Right kidney (tissue), 1 donor: ENCODE measurements around the gene LRRC32.
A peak's percentile ranks its signal among the peaks of the same experiment; 100 is the strongest.

Source experiments
- DNase-seq: peaks from one replicate; pipeline ENCODE4 v3.0.0-alpha.2; 2016

Gene LRRC32

DNA sequence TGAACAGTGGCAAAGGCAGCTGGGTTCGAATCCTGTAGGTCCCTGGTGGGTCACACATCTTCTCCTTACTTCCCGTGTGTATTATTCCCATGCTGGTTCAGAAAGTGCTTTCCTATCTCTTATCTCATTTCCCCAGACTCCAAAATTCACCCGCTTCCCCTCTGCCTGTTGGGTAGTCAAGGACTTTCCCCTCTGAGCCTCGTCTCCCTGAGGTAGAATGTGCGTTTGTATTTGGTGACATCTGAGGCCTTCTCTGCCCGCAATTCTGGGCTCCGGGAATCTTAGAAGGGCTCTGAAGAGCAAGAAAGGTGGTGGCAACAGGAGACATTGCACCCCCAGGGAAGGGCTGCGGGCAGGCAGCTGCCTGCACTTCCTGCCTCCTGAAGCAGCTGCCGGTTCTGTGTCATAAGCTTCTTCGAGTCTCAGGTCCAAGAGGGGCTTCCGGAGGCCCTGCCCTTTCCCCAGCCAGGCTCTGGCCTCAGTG lies 5.9 kb downstream of the LRRC32 start:
- DNase-seq = no peak

DNA sequence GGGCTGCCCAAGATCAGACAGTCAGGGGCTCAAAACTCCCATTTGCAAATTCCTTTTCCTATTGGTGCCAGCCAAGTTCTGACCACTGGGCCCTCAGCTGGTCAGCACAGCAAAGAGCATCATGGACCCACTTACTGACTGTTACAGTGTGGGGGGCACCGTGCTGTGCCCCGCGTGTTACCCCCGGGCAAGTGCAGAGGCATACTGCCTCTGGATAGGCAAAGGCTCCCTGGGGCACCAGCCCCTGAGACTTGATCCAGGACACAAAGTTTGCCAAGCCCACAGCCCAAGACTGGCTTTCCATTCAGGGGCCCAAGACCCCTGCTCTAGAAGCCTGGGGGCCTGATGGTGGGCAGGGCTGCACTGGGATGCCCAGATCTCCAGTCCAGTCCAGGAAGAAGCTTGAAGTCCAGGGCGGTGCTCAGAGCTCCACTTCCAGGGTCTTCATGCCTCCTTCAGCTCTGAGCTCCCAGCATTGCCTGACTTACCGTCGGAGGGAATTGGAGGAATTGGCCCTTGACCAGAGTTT lies 6.6 kb downstream of the LRRC32 start:
- DNase-seq = no peak

DNA sequence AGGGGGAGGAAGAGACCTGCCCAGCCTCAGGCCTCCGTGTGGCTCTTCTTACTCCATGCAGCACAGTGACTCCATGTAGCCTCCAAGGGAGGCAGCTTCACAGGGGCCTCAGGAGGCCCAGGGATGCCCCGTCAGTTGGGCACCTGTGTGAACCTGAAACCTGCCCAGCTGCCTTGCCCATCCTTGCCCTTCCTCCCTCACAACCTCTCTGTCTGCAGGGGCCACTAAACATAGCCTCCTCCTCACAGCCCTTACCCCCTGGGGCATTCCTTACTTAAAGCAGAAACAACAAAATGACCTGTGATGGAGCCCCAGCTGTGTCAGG lies 7.1 kb downstream of the LRRC32 start:
- no peak for DNase-seq

DNA sequence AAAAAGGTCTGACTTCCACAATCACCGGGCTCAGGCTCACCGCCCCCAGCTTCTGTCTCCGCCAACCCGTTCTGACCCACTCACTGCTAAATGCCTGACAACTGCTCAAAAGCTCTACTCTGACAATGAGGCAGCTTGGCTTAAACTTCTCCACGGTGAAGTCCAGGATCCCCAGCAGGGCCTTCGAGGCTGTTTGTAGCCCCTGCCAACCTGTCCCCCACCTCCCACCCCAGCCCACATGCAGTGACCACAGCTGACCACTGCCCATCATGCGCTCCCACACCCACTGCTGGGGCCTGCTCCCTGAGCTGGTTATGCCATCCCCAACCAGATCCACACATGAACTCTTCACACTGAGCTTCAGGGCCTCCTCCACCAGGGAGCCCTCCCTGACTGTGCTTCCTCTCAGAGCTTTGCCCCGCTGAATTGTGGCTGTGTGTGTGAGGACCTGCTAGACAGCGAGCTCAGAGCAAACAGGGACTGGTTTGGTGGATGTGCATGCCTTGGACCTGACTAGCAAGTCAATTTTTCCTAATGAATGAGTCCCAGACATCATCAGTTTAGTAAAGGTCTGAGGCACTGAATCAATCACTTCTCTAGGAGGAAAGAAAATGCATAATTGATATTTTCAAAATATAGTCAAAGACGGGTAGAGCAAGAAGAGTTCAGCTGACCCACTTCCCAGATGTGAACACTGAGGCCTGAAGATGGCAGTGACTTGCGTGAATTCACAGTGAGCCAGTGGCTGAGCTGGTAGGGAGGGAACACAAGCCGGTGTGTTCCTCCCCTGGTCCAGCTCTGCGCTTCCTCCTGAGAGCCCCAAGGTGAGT lies 7.7 kb downstream of the LRRC32 start:
- DNase-seq = no peak

DNA sequence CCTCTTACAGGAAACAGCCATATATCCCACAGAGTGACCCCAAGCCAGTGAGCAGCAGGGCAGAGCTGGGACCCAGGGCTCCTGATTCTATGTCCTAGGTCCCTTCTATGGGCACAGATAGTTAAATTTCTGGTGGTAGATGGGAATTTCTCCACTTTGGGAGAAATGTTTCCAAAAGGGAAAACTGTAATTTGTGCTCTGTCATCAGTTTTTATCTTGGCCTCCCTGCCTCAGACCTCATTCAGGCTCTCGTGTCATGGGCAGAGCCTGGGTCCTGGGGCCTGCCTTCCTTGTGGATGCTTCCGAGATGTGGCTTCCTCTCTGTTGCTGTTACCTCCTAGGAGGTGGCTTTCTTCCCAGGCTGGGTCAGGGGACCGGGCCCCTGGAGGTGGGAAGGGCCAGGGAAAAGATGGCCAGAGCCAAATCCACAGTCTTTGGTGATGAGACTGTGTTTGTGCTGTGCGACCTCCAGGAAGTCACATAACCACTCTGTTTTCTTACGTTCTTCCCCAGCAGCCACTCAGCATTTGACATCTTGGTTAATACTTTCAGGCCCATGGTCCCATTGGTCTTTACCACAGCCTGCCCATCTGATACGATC lies 8.6 kb downstream of the LRRC32 start:
- no peak for DNase-seq

DNA sequence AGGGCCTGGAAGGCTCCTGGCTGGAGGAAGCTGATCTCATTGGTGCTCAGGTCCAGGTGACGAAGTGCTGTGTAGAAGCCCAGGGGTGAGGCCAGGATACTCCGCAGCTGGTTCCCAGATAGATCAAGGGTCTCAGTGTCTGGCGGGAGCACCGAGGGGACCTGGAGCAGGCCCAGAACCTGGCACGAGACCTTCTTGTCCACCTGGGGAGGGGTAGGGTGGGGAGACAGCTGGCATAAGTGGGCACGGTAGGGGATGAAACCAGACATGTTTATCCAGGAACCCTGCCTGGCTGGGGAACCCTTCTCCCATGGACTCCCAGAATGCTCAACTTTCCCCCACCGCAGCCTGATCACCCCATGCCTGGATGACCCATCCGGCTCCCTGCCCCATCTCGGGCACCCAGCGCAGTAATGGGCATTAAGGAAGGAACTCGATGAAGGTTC lies 9.2 kb downstream of the LRRC32 start:
- DNase-seq = no peak

DNA sequence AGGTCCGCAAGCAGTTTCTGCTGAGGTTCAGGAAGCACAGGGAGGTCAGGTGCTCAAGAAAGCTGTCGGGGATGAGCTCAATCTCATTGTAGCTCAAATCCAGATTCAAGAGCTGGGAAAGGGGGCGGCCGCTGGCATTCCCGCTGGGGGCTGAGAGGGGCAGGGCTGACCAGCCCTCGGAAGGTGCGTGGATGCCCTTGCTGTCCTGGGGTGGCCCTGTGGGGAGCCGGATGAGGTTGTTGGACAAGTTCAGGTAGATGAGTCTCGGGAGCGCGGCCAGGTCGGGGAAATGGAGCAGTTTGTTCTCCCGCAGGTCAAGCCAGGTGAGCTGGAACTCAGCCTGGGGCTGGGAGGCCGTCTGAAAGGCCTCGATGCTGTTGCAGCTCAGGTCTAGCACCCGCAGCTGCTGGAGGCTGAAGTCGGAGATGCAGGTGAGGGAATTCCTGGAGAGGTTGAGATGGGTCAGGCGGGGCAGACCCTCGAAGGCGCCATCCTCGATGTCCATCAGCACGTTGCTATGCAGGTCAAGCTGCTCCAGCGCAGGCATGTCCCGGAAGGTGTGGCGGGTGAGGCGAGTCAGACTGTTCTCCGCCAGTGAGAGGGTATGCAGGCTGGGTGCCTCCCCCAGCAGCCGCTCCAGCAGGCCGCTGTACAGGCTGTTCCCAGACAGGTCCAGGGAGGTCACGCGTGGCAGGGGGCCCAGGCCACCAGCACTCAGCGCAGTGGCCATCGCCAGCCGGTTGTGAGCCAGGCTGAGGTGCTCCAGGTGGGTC lies 9.8 kb downstream of the LRRC32 start:
- no peak for DNase-seq

DNA sequence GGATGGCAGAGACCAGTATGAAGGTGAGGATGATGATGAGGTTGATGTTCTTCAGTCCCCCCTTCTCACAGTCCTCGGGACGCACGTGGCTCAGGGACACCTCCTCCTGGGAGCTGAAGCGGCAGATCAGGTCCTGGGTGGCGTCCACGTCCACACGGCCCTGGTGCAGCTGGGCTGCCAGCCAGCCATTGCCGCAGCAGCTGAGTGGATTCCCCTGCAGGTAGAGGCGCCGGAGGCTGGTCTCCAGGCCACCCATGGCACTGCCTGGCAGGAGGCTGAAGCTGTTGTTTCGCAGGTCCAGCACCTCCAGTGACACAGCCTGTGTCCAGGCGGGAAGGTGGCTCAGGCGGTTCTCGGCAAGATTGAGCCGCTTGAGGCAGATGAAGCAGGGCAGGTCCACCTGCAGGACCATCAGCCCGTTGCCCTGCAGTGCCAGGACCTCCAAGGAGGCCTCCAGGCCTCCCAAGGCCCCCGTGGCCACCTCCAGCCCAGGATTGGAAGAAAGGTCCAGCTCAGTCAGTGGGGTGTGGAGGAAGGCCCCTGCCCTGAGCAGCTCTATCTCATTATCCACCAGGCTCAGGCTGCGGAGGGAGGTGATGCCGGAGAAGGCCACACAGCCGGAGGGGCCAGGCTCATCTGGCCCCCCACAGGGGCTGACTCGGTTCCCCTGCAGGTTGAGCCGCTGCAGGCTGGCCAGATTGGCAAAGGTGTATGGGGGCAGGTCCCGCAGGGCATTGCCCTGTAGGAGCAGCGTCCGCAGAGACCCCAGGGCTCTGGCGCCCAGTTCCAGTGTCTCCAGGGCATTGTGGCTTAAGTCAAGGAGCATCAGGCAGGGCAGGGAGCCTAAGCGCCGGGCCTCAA lies 10.6 kb downstream of the LRRC32 start:
- DNase-seq = no peak

DNA sequence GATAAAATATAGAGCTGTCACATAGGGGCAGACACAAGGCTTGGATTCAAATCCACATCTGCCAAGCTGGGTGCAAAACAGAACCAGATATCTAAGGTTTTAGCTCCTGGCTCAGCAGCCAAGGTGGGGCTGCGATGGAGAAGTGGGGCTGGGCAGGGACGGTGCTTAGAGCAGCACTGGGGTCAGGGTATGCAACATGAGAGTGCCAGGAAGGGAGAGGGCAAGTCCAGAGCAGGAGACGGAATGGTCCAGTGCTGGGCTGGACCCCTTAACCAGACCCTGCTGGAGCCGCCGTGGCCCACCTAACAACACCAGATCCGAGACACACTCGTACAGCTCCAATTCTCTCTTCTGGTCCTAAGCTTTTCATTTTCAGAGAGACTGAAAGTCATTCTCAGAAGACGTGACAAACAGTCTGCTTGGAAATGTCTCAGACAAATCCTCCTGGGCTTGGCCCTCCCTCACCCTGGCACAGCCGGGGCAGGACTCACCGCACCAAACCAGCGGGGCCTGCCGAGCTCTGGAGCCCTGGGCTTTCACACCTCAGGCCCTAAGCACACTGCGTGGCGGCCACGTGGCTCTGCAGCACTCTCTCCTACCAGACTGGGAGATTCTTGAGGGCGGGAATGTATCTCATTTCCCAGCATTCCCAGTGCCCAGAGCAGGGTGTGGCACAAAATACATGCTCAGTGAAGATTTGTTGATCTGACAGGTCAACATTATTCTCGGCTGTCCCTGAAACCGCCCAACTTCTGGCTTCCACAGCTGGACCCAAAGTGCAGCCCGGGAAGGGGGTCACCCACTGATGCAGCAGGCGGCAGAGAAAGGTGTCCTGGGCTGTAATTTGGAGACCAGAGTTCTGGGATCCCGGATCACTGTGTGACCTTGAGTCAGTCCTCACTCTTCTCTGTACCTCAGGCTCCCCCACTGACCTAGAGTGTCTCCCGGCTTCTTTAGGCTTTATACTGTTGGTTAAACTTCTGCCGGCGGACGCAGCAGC lies 11.6 kb downstream of the LRRC32 start:
- DNase-seq = no peak

DNA sequence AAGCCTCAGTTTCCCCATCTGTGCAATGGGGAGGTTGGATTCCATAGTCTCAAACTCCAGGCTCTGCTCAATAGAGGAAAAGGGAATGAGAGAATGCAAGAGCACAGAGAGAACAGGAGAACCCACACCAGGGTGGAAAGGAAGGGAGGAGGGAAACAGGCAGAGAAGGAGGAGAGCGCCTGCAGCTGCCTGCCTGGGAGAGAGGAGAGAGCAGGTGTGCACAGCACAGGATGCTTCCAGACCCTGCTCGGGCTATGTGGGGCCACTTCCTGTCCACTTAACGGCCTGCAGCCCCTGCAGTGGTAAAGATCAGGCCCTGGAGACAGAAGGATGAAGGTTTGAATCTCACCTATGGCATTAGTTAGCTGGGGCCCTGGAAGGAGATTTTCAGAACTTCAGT lies 12.3 kb downstream of the LRRC32 start:
- no peak for DNase-seq

DNA sequence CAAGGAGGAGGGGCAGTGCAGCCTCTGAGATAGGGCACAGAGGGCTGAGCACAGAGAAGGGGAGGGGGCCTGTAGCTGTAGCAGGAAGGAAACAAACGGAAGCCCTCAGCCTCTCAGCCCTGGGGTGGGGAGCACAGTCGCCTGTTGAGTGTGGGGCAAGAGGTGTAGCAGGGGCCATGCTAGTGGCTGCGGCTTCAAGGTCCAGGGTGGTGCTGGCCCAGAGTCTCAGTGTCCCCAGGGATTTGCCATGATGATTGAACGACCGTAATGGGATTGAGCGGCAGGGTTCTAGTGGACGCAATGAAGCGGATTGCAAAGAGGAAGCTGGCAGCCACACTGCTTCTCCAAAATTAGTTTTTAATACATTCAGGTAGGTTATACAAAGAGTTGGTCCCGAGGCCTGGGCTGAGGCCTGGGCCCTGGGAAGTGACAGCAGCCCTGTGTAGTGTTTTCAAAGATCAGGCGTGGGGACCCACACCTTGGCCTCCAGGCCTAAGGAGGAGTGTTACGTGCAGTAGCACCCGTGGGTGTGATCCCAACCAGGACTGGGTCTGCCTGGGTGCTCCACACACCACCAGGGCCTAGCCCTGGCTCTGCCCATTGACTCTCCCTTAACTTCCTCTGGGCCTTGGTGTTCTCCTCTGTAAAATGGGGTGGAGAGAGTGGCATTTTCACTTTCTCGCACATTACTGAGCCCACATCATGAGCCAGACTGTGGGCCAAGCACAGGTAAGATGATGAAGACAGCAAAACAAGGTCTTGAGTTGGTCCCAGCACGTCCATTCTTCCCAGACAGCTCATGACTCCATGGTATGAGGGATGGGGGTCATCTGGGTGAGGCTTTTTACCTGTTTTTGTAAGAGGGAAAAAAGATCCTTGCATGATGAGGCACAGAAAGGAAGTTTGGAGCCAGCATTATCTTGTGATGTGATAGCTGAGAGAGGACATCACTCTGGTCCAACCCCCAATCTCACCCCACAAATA lies 13.1 kb downstream of the LRRC32 start:
- no peak for DNase-seq

DNA sequence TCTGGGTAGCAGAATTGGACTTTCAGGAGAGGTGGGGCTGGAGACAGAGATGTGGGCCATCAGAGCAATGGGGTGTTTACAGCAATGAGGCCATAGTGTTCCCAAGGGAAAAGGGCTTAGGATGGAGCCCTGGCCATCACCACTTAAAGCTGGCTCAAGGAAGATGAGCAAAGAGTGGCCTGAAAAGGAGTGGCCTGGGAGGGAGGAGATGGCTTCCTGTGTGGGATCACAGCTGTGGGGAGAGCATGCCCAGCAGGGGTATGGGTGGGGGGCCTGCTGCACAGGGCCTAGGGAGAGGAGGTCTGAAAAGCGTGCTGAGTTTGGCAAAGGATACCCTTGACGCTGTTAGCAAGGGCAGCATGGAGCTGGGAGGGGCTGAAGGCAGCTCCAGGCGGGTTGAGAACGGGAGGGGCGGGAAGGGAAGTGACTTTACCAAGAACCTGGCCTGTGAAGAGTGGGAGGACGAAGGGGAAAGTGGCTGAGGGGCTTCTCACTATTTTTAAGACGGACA lies 13.9 kb downstream of the LRRC32 start:
- DNase-seq = no peak

DNA sequence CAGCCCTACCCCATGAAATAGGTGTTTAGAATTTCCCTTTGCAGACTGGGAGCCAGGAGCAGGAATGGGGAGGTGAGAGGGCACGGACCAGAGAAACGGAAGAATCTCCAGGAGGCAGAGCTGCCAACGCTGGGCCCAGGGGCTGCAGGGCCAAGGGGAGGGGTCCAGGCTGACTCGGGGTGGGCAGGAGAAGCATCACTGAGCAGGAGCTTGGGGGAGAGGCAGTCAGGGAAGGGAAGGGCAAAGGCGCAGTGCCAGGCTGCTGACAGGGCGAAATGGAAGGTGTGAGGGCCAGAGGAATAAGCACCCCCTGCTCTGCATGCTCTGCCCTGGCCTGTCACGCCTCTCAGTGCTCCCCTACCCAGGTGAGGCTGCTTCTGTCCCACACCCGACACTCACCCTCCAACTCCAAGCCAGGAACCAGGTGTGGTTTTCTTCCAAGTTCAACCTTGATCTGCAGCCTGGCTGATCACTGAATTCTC lies 14.5 kb downstream of the LRRC32 start:
- DNase-seq = no peak

DNA sequence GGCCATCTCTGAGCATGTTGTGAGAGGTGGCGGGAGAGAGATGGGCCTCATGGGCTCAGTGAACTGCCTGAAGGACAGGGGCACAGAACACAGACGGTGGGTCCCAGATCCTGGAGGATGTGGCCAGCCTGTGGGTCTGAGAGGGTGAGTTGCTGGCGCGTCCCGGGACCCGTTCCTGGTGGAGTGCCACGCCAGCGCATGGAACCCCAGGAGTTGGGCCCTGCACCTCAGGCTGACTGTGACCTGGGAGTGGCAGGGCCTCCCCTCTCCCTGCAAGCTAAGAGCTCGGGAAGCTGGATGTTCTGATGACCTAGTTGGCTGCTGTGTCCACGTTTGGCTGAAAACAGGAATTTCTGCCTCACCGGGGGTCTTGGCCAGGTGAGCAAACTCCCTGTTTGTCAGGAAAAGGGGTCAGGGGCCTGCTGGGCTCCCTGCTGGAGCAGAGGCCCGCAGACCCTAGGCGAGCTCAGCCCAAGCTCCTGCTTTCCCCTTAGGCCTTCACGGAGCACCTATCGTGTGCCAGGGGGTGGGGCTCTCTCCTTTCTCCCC lies 15.0 kb downstream of the LRRC32 start:
- DNase-seq = peak; percentile 40

DNA sequence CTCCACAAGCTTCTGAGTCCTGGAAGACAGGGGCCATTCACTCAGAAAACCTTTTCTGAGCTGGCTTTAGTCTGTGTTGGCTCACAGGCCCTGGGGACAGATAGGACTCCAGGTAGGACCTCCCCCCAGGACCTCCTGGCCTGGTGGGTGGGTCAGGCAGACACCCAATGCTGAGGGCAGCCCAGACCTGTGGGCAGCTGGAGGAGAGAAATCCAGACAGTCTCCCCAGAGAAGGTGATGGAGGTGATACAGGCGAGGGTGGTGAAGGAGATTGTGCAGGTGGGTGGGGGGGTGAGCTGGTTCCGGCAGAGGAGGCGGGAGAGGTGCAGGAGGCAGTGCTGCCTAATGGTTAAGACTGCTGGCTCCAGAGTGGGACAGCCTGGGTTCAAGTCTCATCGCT lies 15.6 kb downstream of the LRRC32 start:
- no peak for DNase-seq

DNA sequence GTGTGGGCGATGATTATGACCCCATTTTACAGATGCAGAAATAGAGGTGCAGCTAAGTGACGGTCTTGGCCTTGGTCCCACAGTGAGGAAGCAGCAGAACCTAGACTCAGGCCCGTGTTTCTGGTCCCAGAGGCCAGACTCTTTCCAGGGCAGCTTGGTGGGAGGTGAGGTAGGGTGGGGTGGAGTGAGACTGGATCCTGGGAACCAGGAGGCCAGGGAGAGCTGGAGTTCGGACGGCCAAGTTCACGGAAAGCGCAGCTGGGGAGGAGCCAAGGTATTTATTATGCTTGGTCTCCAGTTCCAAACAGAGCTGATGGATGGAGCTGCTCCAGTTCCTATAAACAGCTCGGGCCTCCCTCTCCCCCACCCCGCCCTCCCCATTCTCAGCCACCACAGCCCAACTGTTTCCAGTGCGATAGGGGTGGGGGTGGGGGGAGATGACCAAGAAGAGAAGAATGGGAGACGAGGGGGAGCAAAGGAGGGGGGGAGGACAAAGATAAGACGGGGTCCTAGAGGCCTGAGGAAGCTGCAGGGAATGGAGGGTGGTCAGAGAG lies 16.2 kb downstream of the LRRC32 start:
- DNase-seq = peak; percentile 59

DNA sequence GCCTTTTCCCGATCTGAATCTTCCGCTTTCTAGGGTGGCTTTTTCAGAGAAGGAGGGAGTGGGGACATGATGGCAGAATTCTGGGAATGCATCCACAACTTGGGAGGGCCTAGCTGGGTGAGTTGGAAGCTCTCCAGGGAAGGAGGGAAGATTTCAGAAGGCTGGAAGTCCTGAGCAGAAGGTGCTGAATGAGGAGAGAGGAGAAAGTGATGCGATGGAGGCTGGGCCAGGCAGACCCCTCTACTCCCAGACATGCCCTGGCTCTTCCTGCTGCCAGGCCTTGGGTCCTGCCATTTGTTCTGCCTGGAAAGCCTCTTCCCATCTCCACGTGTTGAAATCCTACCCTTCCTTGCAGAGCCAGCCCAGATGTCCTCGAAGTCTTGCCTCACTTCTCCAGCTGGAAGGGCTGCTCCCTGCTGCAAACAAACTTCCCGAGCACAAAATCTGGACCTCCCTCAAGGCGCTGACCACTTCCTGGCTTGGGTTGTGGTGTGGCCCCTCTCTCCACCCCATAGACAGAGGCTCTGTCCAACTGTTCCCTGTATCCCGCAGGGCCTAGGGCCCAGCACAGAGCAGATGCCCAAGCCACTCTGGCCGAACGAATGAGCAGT lies 16.8 kb downstream of the LRRC32 start:
- DNase-seq = peak; percentile 56
